ENCODE data around the gene DDX54. TPM values are rescaled to one million over a fixed set of nuclear protein-coding genes. Genes with fewer than 3 reads are reported as not detected.
A peak's percentile ranks its signal among the peaks of the same experiment; 100 is the strongest.
"Not testable (repeated sequence)": the region's sequence is repeated elsewhere in the genome, so short reads cannot be mapped to it uniquely, and the experiment has no call there.

Gene DDX54
- total RNA-seq, 1 experiment from 2014 or later = 151 TPM

- DNase-seq (ENCODE audit: low spot score) = no peak
- TF ChIP-seq FOXJ3 (CRISPR knock-in tag; IDR thresholded peaks at IDR 0.05; ENCODE audit: borderline replicate concordance) = no peak
- no peak for TF ChIP-seq ATF1 (CRISPR knock-in tag; IDR thresholded peaks at IDR 0.05)
- H3K9me3 Mint-ChIP-seq = peaks cover 6% of the 10 kb centered on the region
- peaks cover 6% of the 10 kb centered on the region for H3K36me3 Mint-ChIP-seq
- peaks cover 7% of the 10 kb centered on the region for H3K4me1 Mint-ChIP-seq
- no peak for ATAC-seq
- H3K27ac Mint-ChIP-seq = no peak overlapping the region
- no peak overlapping the region for H3K4me3 Mint-ChIP-seq
- no peaks in the 10 kb centered on the region; the same call in 1 of the 2 replicates for H3K27me3 Mint-ChIP-seq (ENCODE audit: low read depth)
- ChIA-PET POLR2A (no interaction called here), CTCF (no interaction called here)
Observed at GRCh38 chr12:113207613-113208040, 22.3 kb upstream of the DDX54 start.

GRCh38 chr12:113206802-113207201 lies 21.5 kb upstream of the DDX54 start:
- 0 out of 2 replicates have a peak, but pooled peaks have one; percentile 39 for TF ChIP-seq ZNF121 (CRISPR knock-in tag; IDR thresholded peaks at IDR 0.05)
- H3K4me3 Mint-ChIP-seq; H3K4me1 Mint-ChIP-seq; DNase-seq (ENCODE audit: low spot score); H3K9me3 Mint-ChIP-seq; H3K27me3 Mint-ChIP-seq (ENCODE audit: low read depth); H3K36me3 Mint-ChIP-seq; CTCF ChIA-PET; POLR2A ChIA-PET; ATAC-seq: not testable (repeated sequence)
- peak overlapping the region; percentile 37; the same call in 1 of the 2 replicates for H3K27ac Mint-ChIP-seq

- ATAC-seq (no peak), DNase-seq (ENCODE audit: low spot score) (no peak)
- Mint-ChIP-seq H3K36me3 (peaks cover 6% of the 10 kb centered on the region), H3K27ac (no peak overlapping the region), H3K4me3 (no peak overlapping the region), H3K9me3 (peaks cover 6% of the 10 kb centered on the region), H3K27me3 (ENCODE audit: low read depth) (no peaks in the 10 kb centered on the region; the same call in 1 of the 2 replicates), H3K4me1 (peaks cover 7% of the 10 kb centered on the region)
- CTCF ChIA-PET = no interaction called here
- no peak for TF ChIP-seq SMAD3 (CRISPR knock-in tag; IDR thresholded peaks at IDR 0.05; ENCODE audit: borderline replicate concordance)
- TF ChIP-seq ATF2 (CRISPR knock-in tag; IDR thresholded peaks at IDR 0.05; ENCODE audit: borderline replicate concordance, low read depth) = no peak
- TF ChIP-seq ZNF671 (CRISPR knock-in tag; IDR thresholded peaks at IDR 0.05) = no peak
- TF ChIP-seq CTCF (IDR thresholded peaks at IDR 0.05) = no peak
- TF ChIP-seq ZNF138 (CRISPR knock-in tag; conservative IDR thresholded peaks at IDR 0.05) = no peak
- TF ChIP-seq FOXK1 (CRISPR knock-in tag; IDR thresholded peaks at IDR 0.05) = no peak
- TF ChIP-seq MAX (CRISPR knock-in tag; IDR thresholded peaks at IDR 0.05) = no peak
- POLR2A ChIA-PET = interaction anchor here (0.5 kb wide), 1 partner anchor 343 kb away, joined by 3 read pairs; no protein-coding TSS in a partner anchor
Observed at GRCh38 chr12:113204804-113205203, 19.5 kb upstream of the DDX54 start.

GRCh38 chr12:113203852-113204760 lies 18.8 kb upstream of the DDX54 start:
- Mint-ChIP-seq H3K4me3 (no peak overlapping the region), H3K27me3 (ENCODE audit: low read depth) (no peaks in the 10 kb centered on the region; the same call in 1 of the 2 replicates), H3K36me3 (peaks cover 6% of the 10 kb centered on the region), H3K27ac (peak overlapping the region; percentile 48; the same call in 1 of the 2 replicates), H3K4me1 (peaks cover 7% of the 10 kb centered on the region), H3K9me3 (peaks cover 6% of the 10 kb centered on the region)
- CTCF ChIA-PET = interaction anchor here (0.7 to 1.2 kb wide), 2 partner anchors 29 to 634 kb away, joined by 3 read pairs; no protein-coding TSS in a partner anchor
- DNase-seq (ENCODE audit: low spot score) = no peak
- TF ChIP-seq ATF2 (CRISPR knock-in tag; IDR thresholded peaks at IDR 0.05; ENCODE audit: borderline replicate concordance, low read depth) (no peak), FOXP1 (CRISPR knock-in tag; IDR thresholded peaks at IDR 0.05; ENCODE audit: borderline replicate concordance) (no peak), ZNF121 (CRISPR knock-in tag; IDR thresholded peaks at IDR 0.05) (0 out of 2 replicates have a peak, but pooled peaks have one; percentile 23)
- ATAC-seq = no peak
- POLR2A ChIA-PET = interaction anchor here (0.5 kb wide), 2 partner anchors 14 to 343 kb away, joined by 3 to 6 read pairs; no protein-coding TSS in a partner anchor

Data from WTC11 (cell line).